ENCODE results near the gene TMEM247. TPM values are rescaled to one million over a fixed set of nuclear protein-coding genes. Genes with fewer than 3 reads are reported as not detected.
A peak's percentile ranks its signal among the peaks of the same experiment; 100 is the strongest.

TMEM247 gene
- total and polyA plus RNA-seq, 2 experiments from 2014 or later, result not detected

- Histone ChIP-seq H3K4me1 (ENCODE audit: insufficient read depth) (peaks cover 7% of the 10 kb centered on the region), H3K79me2 (no peaks in the 10 kb centered on the region), H4K20me1 (ENCODE audit: insufficient read depth, poor library complexity, severe bottlenecking) (no peaks in the 10 kb centered on the region), H3K9me3 (ENCODE audit: low read depth) (no peaks in the 10 kb centered on the region), H3K4me3 (no peak overlapping the region), H3K36me3 (replicated peaks; ENCODE audit: insufficient read depth, low read depth) (no peaks in the 10 kb centered on the region), H3K27ac (no peak overlapping the region), H3K9me2 (replicated peaks; ENCODE audit: insufficient read depth) (no peaks in the 10 kb centered on the region), H2AFZ (no peak overlapping the region), H3K27me3 (peaks cover 16% of the 10 kb centered on the region), H3K4me2 (no peak overlapping the region)
- no peak for TF ChIP-seq CTCF (IDR thresholded peaks at IDR 0.05; ENCODE audit: poor library complexity)
- no peak for DNase-seq (ENCODE audit: low spot score)
- 96% methylated on average over 4 of the region's 4 CpGs for WGBS (ENCODE audit: low lambda C conversion rate, missing lambda C conversion rate)
Observed at GRCh38 chr2:46497766-46498165, 18.4 kb downstream of the TMEM247 start.

GRCh38 chr2:46498681-46499080 is 19.3 kb downstream of the TMEM247 start:
- H3K79me2 ChIP-seq, result no peaks in the 10 kb centered on the region
- H3K9me3 ChIP-seq (ENCODE audit: low read depth), result no peaks in the 10 kb centered on the region
- no peak for DNase-seq (ENCODE audit: low spot score)
- H3K27ac ChIP-seq, result no peak overlapping the region
- 92% methylated on average over 4 of the region's 4 CpGs for WGBS (ENCODE audit: low lambda C conversion rate, missing lambda C conversion rate)
- peaks cover 16% of the 10 kb centered on the region for H3K27me3 ChIP-seq
- no peak overlapping the region for H2AFZ ChIP-seq
- H3K36me3 ChIP-seq (replicated peaks; ENCODE audit: insufficient read depth, low read depth), result no peaks in the 10 kb centered on the region
- H3K4me3 ChIP-seq, result no peak overlapping the region
- no peaks in the 10 kb centered on the region for H3K9me2 ChIP-seq (replicated peaks; ENCODE audit: insufficient read depth)
- H3K4me1 ChIP-seq (ENCODE audit: insufficient read depth), result peaks cover 4% of the 10 kb centered on the region
- TF ChIP-seq CTCF (IDR thresholded peaks at IDR 0.05; ENCODE audit: poor library complexity) (no peak), EZH2 (IDR thresholded peaks at IDR 0.05; ENCODE audit: borderline replicate concordance) (no peak), EZH2phosphoT487 (IDR thresholded peaks at IDR 0.05; ENCODE audit: low read depth, severe bottlenecking, unreplicated experiment) (no peak)
- no peak overlapping the region for H3K4me2 ChIP-seq
- no peaks in the 10 kb centered on the region for H4K20me1 ChIP-seq (ENCODE audit: insufficient read depth, poor library complexity, severe bottlenecking)

- TF ChIP-seq EZH2 (IDR thresholded peaks at IDR 0.05; ENCODE audit: borderline replicate concordance) (no peak), CTCF (IDR thresholded peaks at IDR 0.05; ENCODE audit: poor library complexity) (no peak)
- WGBS (ENCODE audit: low lambda C conversion rate, missing lambda C conversion rate), result 10% methylated on average over 6 of the region's 7 CpGs
- Histone ChIP-seq H4K20me1 (ENCODE audit: insufficient read depth, poor library complexity, severe bottlenecking) (no peaks in the 10 kb centered on the region), H3K79me2 (no peaks in the 10 kb centered on the region), H3K27me3 (peaks cover 16% of the 10 kb centered on the region), H2AFZ (peak overlapping the region; percentile 72), H3K4me3 (peak overlapping the region; percentile 38), H3K4me1 (ENCODE audit: insufficient read depth) (peaks cover 4% of the 10 kb centered on the region), H3K9me3 (ENCODE audit: low read depth) (no peaks in the 10 kb centered on the region), H3K36me3 (replicated peaks; ENCODE audit: insufficient read depth, low read depth) (no peaks in the 10 kb centered on the region), H3K27ac (peak overlapping the region; percentile 81), H3K9me2 (replicated peaks; ENCODE audit: insufficient read depth) (no peaks in the 10 kb centered on the region), H3K4me2 (peak overlapping the region; percentile 90)
- DNase-seq (ENCODE audit: low spot score), result no peak
Observed at GRCh38 chr2:46499392-46499785, 20.0 kb downstream of the TMEM247 start.

- 77% methylated on average over 6 of the region's 6 CpGs for WGBS (ENCODE audit: low lambda C conversion rate, missing lambda C conversion rate)
- H3K4me2 ChIP-seq, result peak overlapping the region; percentile 90
Observed at GRCh38 chr2:46500801-46501200, 21.4 kb downstream of the TMEM247 start.

More at GRCh38 chr2:46500801-46501200, 21.4 kb downstream of the TMEM247 start:
- no peak overlapping the region for H2AFZ ChIP-seq
- H3K27me3 ChIP-seq, result peaks cover 16% of the 10 kb centered on the region
- no peaks in the 10 kb centered on the region for H3K9me3 ChIP-seq (ENCODE audit: low read depth)
- H3K36me3 ChIP-seq (replicated peaks; ENCODE audit: insufficient read depth, low read depth), result no peaks in the 10 kb centered on the region
- H4K20me1 ChIP-seq (ENCODE audit: insufficient read depth, poor library complexity, severe bottlenecking), result no peaks in the 10 kb centered on the region
- no peaks in the 10 kb centered on the region for H3K9me2 ChIP-seq (replicated peaks; ENCODE audit: insufficient read depth)
- no peaks in the 10 kb centered on the region for H3K79me2 ChIP-seq
- TF ChIP-seq CTCF (IDR thresholded peaks at IDR 0.05; ENCODE audit: poor library complexity), result no peak
- peaks cover 4% of the 10 kb centered on the region for H3K4me1 ChIP-seq (ENCODE audit: insufficient read depth)
- no peak overlapping the region for H3K4me3 ChIP-seq
- H3K27ac ChIP-seq, result no peak overlapping the region
- no peak for DNase-seq (ENCODE audit: low spot score)
